Neural progenitor cell (in vitro differentiated cells): ENCODE results near the gene SGCD.

Source experiments
- EZH2 ChIP-seq: fragments of 200-600 bp; sonication (generic); IDR thresholded peaks from 2 replicates; pipeline ENCODE4 v1.6.1; 2017; ENCODE audit warnings: antibody characterized with exemption, mild to moderate bottlenecking, moderate library complexity
- TF ChIP-seq, protein P1 (sequence below): fragments of 200-600 bp; sonication (generic); IDR thresholded peaks from 2 replicates; pipeline ENCODE4 v1.5.1; 2017; ENCODE audit warnings: antibody characterized with exemption, mild to moderate bottlenecking

DNA sequence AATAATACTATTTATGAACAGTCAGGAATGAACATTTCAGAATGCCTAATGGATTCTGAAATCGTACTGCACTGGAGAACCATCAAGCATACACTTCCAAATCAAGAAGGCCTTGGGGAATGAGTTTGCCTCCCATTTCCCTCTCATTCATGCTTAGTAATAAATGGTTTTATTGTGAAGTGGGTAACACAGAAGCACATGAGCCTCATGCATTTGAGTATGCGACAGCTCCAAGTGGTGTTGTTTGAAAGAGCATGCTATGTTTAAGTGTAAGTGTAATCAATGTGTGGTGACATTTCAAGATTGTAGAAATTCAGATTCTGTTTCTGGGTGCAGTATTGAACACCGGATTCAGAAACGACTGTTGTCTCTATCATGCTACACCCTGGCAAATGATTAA, 60.0 kb downstream of the SGCD start:
- no peak for TF ChIP-seq EZH2
- TF ChIP-seq, protein P1, sequence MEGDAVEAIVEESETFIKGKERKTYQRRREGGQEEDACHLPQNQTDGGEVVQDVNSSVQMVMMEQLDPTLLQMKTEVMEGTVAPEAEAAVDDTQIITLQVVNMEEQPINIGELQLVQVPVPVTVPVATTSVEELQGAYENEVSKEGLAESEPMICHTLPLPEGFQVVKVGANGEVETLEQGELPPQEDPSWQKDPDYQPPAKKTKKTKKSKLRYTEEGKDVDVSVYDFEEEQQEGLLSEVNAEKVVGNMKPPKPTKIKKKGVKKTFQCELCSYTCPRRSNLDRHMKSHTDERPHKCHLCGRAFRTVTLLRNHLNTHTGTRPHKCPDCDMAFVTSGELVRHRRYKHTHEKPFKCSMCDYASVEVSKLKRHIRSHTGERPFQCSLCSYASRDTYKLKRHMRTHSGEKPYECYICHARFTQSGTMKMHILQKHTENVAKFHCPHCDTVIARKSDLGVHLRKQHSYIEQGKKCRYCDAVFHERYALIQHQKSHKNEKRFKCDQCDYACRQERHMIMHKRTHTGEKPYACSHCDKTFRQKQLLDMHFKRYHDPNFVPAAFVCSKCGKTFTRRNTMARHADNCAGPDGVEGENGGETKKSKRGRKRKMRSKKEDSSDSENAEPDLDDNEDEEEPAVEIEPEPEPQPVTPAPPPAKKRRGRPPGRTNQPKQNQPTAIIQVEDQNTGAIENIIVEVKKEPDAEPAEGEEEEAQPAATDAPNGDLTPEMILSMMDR, result no peak
